HepG2 (cell line): ENCODE results near the gene HOXC12. TPM values are rescaled to one million over a fixed set of nuclear protein-coding genes. Genes with fewer than 3 reads are reported as not detected.

Experiments used
- ATAC-seq: fragments of 200-7000 bp; cut with Tn5 transposase; 3 replicates; pipeline ENCODE4 v1.9.1; 2020; ENCODE audit warnings: mild to moderate bottlenecking, moderate library complexity
- BruUV-seq: library from RNA; stranded (reverse); fragments of 400-500 nt; replicated peaks from 2 replicates; lab custom pipeline; 2021; lab: Mats Ljungman, UMichigan
- CTCF ChIA-PET: fragments of 300-600 bp; formaldehyde crosslinking; extraction: SDS; loops from one replicate; lab custom pipeline; 2021; ENCODE audit warnings: low total read pairs, inconsistent platforms, low intra/inter-chr PET ratio; lab: Yijun Ruan, JAX
- POLR2A ChIA-PET: fragments of 350-600 bp; sonication (Branson Sonifier 250); formaldehyde crosslinking; loops from one replicate; lab custom pipeline; 2020; ENCODE audit warnings: antibody characterized with exemption, inconsistent platforms; lab: Yijun Ruan, JAX
- DNase-seq: peaks from one replicate; pipeline ENCODE4 v3.0.0-alpha.2; 2015; ENCODE audit warnings: low spot score
- FAIRE-seq: peaks from 3 replicates; lab custom pipeline; 2011; peaks lifted over from hg19 to GRCh38; lab: Jason Lieb, UNC
- H2AFZ ChIP-seq: one replicate; pipeline ENCODE4 v1.6.1; 2011; ENCODE audit warnings: low read length, inconsistent platforms
- H3K27ac ChIP-seq: fragments of 300-600 bp; 3 replicates; pipeline ENCODE4 v1.8.0; 2011; ENCODE audit warnings: mixed run types, mild to moderate bottlenecking, mixed read lengths, low read length, inconsistent platforms; ENCODE audit not compliant: insufficient read depth; ENCODE audit errors: extremely low read length
- H3K27me3 ChIP-seq, 2 experiments: fragments of 200-600 bp in 1 of 2; 2 replicates in 1 of 2; 3 replicates in 1 of 2; pipeline versions ENCODE4 v1.6.0 to v1.8.0; 2011; ENCODE audit warnings: low read length in 2 of 2, mild to moderate bottlenecking in 2 of 2, moderate library complexity in 2 of 2, inconsistent platforms in 1 of 2; ENCODE audit not compliant: insufficient read depth in 2 of 2, control insufficient read depth in 1 of 2
- H3K36me3 ChIP-seq, 2 experiments: fragments of 200-600 bp in 1 of 2; replicated peaks in 1 of 2; 2 replicates in 1 of 2; 3 replicates in 1 of 2; pipeline versions ENCODE4 v1.5.1 to v1.8.0; 2011; ENCODE audit warnings: low read length in 2 of 2, inconsistent platforms in 1 of 2; ENCODE audit not compliant: insufficient read depth in 2 of 2, control insufficient read depth in 1 of 2
- H3K4me1 ChIP-seq: 2 replicates; pipeline ENCODE4 v1.5.1; 2012; ENCODE audit warnings: low read length, inconsistent platforms; ENCODE audit not compliant: insufficient read depth
- H3K4me2 ChIP-seq: 2 replicates; pipeline ENCODE4 v1.6.0; 2011; ENCODE audit warnings: low read depth, low read length, inconsistent platforms
- H3K4me3 ChIP-seq, 3 experiments: fragments of 200-600 bp in 1 of 3; sonication (generic), shearing (Covaris generic) in 1 of 3; replicated peaks in 1 of 3; 2 replicates each; pipeline ENCODE4 v1.5.1; 2011 to 2016; ENCODE audit warnings: low read length in 3 of 3, inconsistent platforms in 2 of 3, low read depth in 2 of 3, mild to moderate bottlenecking in 2 of 3, control low read depth in 1 of 3, mixed read lengths in 1 of 3; ENCODE audit not compliant: insufficient read depth in 1 of 3
- H3K79me2 ChIP-seq: one replicate; pipeline ENCODE4 v1.6.1; 2011; ENCODE audit warnings: low read length, inconsistent platforms; ENCODE audit not compliant: insufficient read depth
- H3K9ac ChIP-seq: 2 replicates; pipeline ENCODE4 v1.6.0; 2011; ENCODE audit warnings: mild to moderate bottlenecking, low read depth, low read length, inconsistent platforms; ENCODE audit not compliant: insufficient read depth
- H3K9me3 ChIP-seq: 2 replicates; pipeline ENCODE4 v1.5.1; 2012; ENCODE audit warnings: mild to moderate bottlenecking, low read length
- H4K20me1 ChIP-seq: 2 replicates; pipeline ENCODE4 v1.6.0; 2011; ENCODE audit warnings: inconsistent platforms, mild to moderate bottlenecking, low read length, moderate library complexity; ENCODE audit not compliant: insufficient read depth
- CHD2 ChIP-seq: IDR thresholded peaks from 2 replicates; pipeline ENCODE4 v1.6.1; 2011; ENCODE audit warnings: low read depth, low read length, improper control_type of control experiment
- ZNF331 ChIP-seq: sonication (generic); formaldehyde crosslinking; IDR thresholded peaks from 2 replicates; pipeline ENCODE4 v1.4.0; 2020; ENCODE audit warnings: missing genetic modification reagents
- WGBS: methylation state at CpG from one replicate; pipeline ENCODE4 v1.1.6; 2017; ENCODE audit warnings: low lambda C conversion rate; 5-methylcytosine and 5-hydroxymethylcytosine counted together
- in situ Hi-C: cut with HindIII; loops from 2 replicates; pipeline ENCODE4 v1.10.0; 2017; ENCODE audit warnings: low pct_unique_long_range_greater_than_20kb; ENCODE audit not compliant: extremely low pct_ligation_motif_present
- intact Hi-C: fragments of 100-400 bp; cut with micrococcal nuclease; formaldehyde crosslinking; loops from one replicate; pipeline ENCODE4 v1.10.0; 2022; ENCODE audit not compliant: unreplicated experiment
- microRNA counts: library from miRNA; unstranded; fragments of <30 nt; microRNA quantifications from one replicate; lab custom pipeline; 2015
- microRNA-seq: library from miRNA; unstranded; fragments of <30 nt; microRNA quantifications from one replicate; pipeline ENCODE4, GENCODE V29; 2020
- polyA plus RNA-seq, 8 experiments: library from polyadenylated mRNA; depleted of rRNA in 3 of 8; stranded (reverse) in 7 of 8; unstranded in 1 of 8; fragments of >200 nt; fragmentation: Illumina TruSeq in 4 of 8; extraction: Trizol in 4 of 8; gene quantifications; 2 replicates each; pipeline versions ENCODE4 v1.2.1 to v1.2.3, GENCODE V29; 2011 to 2016; ENCODE audit warnings: low read depth in 4 of 8, missing spikeins in 1 of 8, mixed read lengths in 1 of 8; ENCODE audit not compliant: insufficient read depth in 1 of 8
- small RNA-seq, 3 experiments: library from RNA; depleted of rRNA; stranded (forward); fragments of <200 nt; gene quantifications; one replicate each; pipeline ENCODE3, GENCODE V24; 2012; ENCODE audit warnings: low read depth in 2 of 3, low replicate concordance in 1 of 3; ENCODE audit not compliant: insufficient read length in 3 of 3, insufficient read depth in 2 of 3
- total RNA-seq, 5 experiments: library from RNA; depleted of rRNA; stranded (reverse); fragments of >200 nt; fragmentation: Illumina TruSeq; extraction: Trizol; gene quantifications; 2 replicates each; pipeline ENCODE4 v1.2.3, GENCODE V29; 2016; ENCODE audit warnings: low read depth in 1 of 5

HOXC12 gene
- total and polyA plus RNA-seq, 2 of the 13 experiments (the other 11 are each of a cell fraction or from before 2014, with no cell fraction given) = not detected

DNA sequence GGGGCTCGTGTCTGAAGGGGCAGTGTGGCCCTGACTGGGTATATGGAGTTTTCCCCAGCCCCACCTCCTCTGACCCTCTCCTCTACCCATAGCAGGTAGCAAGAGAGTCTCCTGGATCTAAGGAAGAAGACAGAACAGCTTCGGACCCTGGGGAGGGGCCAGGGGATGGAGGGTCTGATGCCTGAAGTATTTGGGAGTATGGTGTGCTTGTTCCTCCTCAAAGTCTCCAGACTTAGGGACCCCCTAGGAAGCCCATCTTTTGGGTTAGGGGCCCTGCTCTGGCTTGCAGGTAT lies 53.5 kb downstream of the HOXC12 start:
- ChIA-PET POLR2A (interaction anchor here (1.0 kb wide), 1 partner anchor 272 kb away, joined by 3 read pairs; the partner anchor contains the start of genes CBX5 and HNRNPA1), CTCF (interaction anchor here (0.8 kb wide), 1 partner anchor 183 kb away, joined by 3 read pairs; no protein-coding TSS in a partner anchor)
- Histone ChIP-seq H3K4me3 (no peak overlapping the region), H3K9me3 (no peaks in the 10 kb centered on the region), H2AFZ (no peak overlapping the region), H3K4me1 (peaks cover 30% of the 10 kb centered on the region), H3K79me2 (no peaks in the 10 kb centered on the region), H4K20me1 (no peaks in the 10 kb centered on the region), H3K4me2 (no peak overlapping the region), H3K27me3 (peaks cover 28 to 87% of the 10 kb centered on the region in 2 experiments), H3K27ac (no peak overlapping the region), H3K36me3 (no peaks in the 10 kb centered on the region), H3K9ac (no peak overlapping the region)
- no peak for ATAC-seq
- in situ Hi-C loops (no loop called here), intact Hi-C loops (loop anchor here (10.0 kb wide), 1 partner anchor 357 kb away; the partner anchor contains the start of gene GPR84)
- 0% methylated on average over 2 of the region's 2 CpGs for WGBS
- TF ChIP-seq ZNF331 (CRISPR knock-in tag) (no peak), CHD2 (no peak)
- DNase-seq = no peak
- FAIRE-seq = no peak
- BruUV-seq = no TSS peak

MicroRNAs encoded within 50 kb of the gene (microRNA counts, 767-probe panel; counts per million panel counts)
- microRNA hsa-miR-196a-5p (lab: Ali Mortazavi, UCI) = not detected

Small RNA genes lying within 50 kb of the gene (microRNA-seq; reads per million reads assigned to microRNA genes)
- gene MIR196A2 = 1.5 reads per million

Small RNA genes lying within 50 kb of the gene (small RNA-seq; reads per million reads assigned to genes)
- gene AC012531.3 (0 reads per million in 3 experiments), gene AC012531.4 (0 reads per million in 3 experiments), gene MIR196A2 (0 reads per million in 3 experiments), gene RF01905 (0 reads per million in 3 experiments), gene RF01906 (0 reads per million in 3 experiments)

Other genes with a start within 250 kb of the HOXC12 start
- 4.9 and 7.7 TPM in 2 replicates for gene CALCOCO1, start 227.5 kb upstream of the HOXC12 start, total RNA-seq (2016; rRNA removed; fragmentation: Illumina TruSeq; extraction: Trizol)
- gene CALCOCO1, start 227.5 kb upstream of the HOXC12 start, polyA plus RNA-seq (2011; rRNA removed) = 47.7 and 57.2 TPM in 2 replicates
- gene CISTR, start 202.9 kb upstream of the HOXC12 start, total RNA-seq (2016; rRNA removed; fragmentation: Illumina TruSeq; extraction: Trizol) = not detected in 2 replicates
- gene CISTR, start 202.9 kb upstream of the HOXC12 start, polyA plus RNA-seq (2011; rRNA removed) = not detected in 2 replicates
- gene HOXC13, start 16.1 kb upstream of the HOXC12 start, total RNA-seq (2016; rRNA removed; fragmentation: Illumina TruSeq; extraction: Trizol) = 0.07 TPM in 2 replicates
- not detected in 2 replicates for gene HOXC13, start 16.1 kb upstream of the HOXC12 start, polyA plus RNA-seq (2011; rRNA removed)
- not detected in 2 replicates for gene HOXC11, start 18.2 kb downstream of the HOXC12 start, total RNA-seq (2016; rRNA removed; fragmentation: Illumina TruSeq; extraction: Trizol)
- not detected in 2 replicates for gene HOXC11, start 18.2 kb downstream of the HOXC12 start, polyA plus RNA-seq (2011; rRNA removed)
- gene HOTAIR, start 20.1 kb downstream of the HOXC12 start, total RNA-seq (2016; rRNA removed; fragmentation: Illumina TruSeq; extraction: Trizol) = not detected in 2 replicates
- not detected in 2 replicates for gene HOTAIR, start 20.1 kb downstream of the HOXC12 start, polyA plus RNA-seq (2011; rRNA removed)
- gene HOXC10, start 30.2 kb downstream of the HOXC12 start, total RNA-seq (2016; rRNA removed; fragmentation: Illumina TruSeq; extraction: Trizol) = not detected in 2 replicates
- gene HOXC10, start 30.2 kb downstream of the HOXC12 start, polyA plus RNA-seq (2011; rRNA removed) = not detected in 2 replicates
- 0.94 and 1.1 TPM in 2 replicates for gene HOXC9, start 45.3 kb downstream of the HOXC12 start, total RNA-seq (2016; rRNA removed; fragmentation: Illumina TruSeq; extraction: Trizol)
- gene HOXC9, start 45.3 kb downstream of the HOXC12 start, polyA plus RNA-seq (2011; rRNA removed) = 0.10 and 0.11 TPM in 2 replicates
- gene HOXC8, start 54.1 kb downstream of the HOXC12 start, total RNA-seq (2016; rRNA removed; fragmentation: Illumina TruSeq; extraction: Trizol) = not detected in 2 replicates
- 0.04 TPM in 1 of 2 replicates, not detected in the other for gene HOXC8, start 54.1 kb downstream of the HOXC12 start, polyA plus RNA-seq (2011; rRNA removed)
- not detected in 2 replicates for gene HOXC6, start 73.5 kb downstream of the HOXC12 start, total RNA-seq (2016; rRNA removed; fragmentation: Illumina TruSeq; extraction: Trizol)
- gene HOXC6, start 73.5 kb downstream of the HOXC12 start, polyA plus RNA-seq (2011; rRNA removed) = not detected in 2 replicates
- gene HOXC5, start 78.1 kb downstream of the HOXC12 start, total RNA-seq (2016; rRNA removed; fragmentation: Illumina TruSeq; extraction: Trizol) = not detected in 2 replicates
- gene HOXC5, start 78.1 kb downstream of the HOXC12 start, polyA plus RNA-seq (2011; rRNA removed) = not detected in 2 replicates
- not detected in 2 replicates for gene HOXC4, start 98.9 kb downstream of the HOXC12 start, total RNA-seq (2016; rRNA removed; fragmentation: Illumina TruSeq; extraction: Trizol)
- not detected in 2 replicates for gene HOXC4, start 98.9 kb downstream of the HOXC12 start, polyA plus RNA-seq (2011; rRNA removed)
- gene SMUG1, start 234.1 kb downstream of the HOXC12 start, total RNA-seq (2016; rRNA removed; fragmentation: Illumina TruSeq; extraction: Trizol) = 35.6 and 36.9 TPM in 2 replicates
- 31.9 and 36.1 TPM in 2 replicates for gene SMUG1, start 234.1 kb downstream of the HOXC12 start, polyA plus RNA-seq (2011; rRNA removed)